ENCODE data around the gene DPYSL5.

Gene DPYSL5

DNA sequence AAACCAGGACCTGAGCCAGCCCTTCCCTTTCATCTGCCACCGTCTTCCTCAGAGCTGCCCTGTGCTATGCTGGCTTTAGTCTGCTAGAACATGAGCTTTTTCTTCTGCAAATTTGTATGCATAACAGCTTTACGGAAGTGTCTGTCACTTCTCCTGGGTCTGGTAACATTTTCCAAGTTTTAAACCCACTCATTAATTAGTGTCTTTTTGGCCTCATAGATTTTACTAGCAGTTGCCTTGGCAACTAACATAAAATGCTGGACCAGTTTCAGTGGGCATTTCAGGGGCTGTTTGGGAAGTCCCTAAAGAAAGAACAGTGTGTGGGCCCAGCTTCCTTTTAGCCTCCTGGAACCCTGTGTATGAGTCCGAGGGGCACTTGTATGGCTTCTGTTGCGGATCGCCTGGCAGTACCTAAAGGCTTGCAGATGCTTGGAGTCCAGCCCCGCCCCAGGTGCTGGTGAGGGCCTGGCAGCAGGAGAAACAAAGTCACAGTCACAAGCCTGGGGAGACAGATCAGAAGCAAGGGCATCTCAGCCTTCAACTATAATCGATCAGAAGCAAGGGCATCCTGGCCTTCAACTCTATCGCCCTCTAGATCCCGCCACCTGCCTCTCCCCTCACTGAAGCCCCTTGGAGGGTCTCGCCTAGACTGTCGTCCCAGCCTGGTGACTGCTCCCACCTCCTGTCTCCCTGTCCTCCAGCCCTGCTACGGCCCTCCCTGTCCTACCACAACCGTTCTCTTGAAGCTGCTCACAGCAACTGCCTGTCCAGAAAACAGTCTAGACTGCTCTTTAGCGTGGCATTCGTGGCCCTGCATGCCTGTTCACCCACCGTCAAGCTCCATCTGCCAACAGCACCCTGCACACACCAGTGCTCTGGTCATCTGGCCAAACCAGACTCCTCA is 85.8 kb downstream of the DPYSL5 start:
- DNase-seq (ENCODE audit: low spot score): no peak

DNA sequence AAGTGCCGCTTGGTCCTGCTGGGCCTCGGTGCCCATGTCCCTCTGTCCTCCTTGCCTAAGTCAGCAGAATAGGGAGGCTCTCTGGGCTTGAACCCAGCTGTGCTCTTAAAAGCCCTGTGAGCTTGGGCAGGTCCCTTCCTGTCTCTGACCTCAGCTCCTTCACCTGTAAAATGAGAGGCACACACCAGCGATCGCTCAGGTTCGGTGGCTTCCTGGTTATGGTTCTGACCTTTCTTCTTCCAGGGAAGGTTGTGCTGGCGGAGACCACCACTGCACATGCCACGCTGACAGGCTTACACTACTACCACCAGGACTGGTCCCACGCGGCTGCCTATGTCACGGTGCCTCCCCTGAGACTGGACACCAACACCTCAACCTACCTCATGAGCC is 86.4 kb downstream of the DPYSL5 start:
- DNase-seq (ENCODE audit: low spot score): no peak

DNA sequence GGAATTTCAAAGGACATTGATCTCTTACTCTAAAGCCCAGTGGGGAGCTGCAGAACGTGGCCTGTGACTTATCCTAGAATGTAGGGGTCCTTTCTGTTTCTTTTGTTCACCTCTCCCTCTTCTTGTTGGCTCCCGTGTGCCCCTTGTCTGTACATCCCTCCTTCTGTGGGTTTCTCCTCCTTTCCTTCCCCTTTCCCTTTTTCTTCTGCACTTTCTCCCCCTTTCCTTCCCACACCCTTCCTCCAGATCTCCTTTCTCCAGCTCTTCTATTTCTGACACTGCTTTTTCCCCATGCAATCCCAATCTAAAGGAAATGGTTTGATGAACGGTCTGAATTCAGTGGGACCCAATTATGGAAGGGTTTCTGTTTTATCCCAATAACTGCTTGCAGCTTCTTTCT is 87.1 kb downstream of the DPYSL5 start:
- DNase-seq (ENCODE audit: low spot score): no peak

DNA sequence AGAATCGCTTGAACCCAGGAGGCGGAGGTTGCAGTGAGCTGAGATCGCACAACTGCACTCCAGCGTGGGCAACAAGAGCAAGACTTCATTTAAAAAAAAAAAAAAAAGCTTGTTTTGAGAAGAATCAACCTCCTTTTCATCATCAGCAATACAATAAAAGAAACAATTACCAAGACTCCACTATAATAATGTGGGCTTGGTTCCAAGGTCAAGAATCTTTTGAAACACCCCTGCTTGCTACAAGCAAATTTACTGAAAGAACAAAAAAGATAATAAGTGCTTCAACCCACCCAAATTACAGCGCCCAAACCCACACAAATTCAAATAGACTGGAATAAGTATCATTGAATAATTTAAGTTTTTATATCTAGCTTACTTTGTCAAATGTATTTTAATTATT is 88.9 kb downstream of the DPYSL5 start:
- no peak for DNase-seq (ENCODE audit: low spot score)

DNA sequence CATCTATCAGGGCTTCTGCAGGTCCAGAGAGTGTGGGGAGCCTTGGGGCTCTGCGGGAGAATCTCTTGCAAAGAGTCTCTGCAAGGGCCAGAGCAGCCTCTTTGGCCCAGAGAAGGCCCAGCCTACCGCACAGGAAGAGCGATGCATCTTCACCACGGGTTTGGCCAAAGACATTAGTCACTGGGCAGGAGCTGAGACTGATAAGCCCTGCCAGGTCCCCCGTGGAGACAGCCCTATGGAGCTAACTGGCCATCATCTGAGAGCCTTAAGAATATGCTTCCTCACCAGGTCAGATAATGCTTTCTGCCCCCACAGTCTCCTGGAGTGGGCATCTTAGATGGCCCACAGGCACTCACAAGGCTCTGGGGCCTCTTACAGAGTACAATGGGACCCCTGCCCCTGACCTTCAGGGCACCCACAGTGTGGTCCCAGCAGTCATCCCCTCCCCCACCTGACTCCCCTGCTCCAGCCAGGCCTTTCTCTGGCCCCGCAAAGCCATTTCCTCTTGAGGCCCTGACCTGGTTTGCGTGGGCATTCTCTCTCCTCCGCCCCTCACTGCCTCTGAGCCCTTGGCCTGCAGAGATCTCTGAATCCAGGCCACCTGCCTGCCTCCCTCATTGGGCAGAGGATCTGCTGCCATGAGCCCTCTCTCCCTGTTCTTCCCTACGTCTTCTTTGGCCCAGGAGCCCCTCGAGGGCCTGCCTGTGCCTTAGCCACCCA is 90.6 kb downstream of the DPYSL5 start:
- DNase-seq (ENCODE audit: low spot score): no peak

DNA sequence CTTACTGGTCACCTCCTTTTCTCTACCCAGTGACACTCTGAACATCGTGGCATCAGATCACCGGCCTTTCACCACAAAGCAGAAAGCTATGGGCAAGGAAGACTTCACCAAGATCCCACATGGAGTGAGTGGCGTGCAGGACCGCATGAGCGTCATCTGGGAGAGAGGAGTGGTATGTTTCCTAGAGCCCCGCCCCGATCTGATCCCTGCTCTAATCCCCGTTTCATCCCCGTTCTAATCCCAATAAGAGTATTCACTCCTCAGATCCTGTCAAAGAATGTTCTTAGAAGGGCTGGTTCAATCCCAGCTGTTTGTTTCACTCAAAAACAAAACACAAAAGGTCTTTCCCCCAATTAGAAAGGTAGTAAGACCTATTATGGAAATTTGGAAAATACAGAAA is 92.1 kb downstream of the DPYSL5 start:
- DNase-seq (ENCODE audit: low spot score): no peak

DNA sequence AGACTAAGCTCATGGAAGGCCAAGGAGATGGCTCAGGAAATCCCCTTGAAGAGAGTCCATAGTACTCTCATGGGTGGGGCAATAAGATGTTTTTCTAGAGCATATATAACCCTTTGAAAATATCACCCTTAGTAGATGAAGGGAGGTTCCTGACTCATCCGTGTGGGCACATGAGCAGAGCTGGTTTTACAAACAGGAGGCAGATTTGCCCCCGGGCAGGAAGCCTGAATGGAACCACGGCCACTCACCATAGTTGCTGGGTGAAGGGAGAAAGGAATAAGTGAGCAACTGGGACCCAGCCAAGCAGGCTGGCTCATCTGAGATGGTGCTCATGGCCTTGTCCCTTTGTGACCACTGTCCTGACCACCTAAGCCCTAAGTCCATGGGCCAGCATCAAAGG is 93.6 kb downstream of the DPYSL5 start:
- DNase-seq (ENCODE audit: low spot score): no peak

DNA sequence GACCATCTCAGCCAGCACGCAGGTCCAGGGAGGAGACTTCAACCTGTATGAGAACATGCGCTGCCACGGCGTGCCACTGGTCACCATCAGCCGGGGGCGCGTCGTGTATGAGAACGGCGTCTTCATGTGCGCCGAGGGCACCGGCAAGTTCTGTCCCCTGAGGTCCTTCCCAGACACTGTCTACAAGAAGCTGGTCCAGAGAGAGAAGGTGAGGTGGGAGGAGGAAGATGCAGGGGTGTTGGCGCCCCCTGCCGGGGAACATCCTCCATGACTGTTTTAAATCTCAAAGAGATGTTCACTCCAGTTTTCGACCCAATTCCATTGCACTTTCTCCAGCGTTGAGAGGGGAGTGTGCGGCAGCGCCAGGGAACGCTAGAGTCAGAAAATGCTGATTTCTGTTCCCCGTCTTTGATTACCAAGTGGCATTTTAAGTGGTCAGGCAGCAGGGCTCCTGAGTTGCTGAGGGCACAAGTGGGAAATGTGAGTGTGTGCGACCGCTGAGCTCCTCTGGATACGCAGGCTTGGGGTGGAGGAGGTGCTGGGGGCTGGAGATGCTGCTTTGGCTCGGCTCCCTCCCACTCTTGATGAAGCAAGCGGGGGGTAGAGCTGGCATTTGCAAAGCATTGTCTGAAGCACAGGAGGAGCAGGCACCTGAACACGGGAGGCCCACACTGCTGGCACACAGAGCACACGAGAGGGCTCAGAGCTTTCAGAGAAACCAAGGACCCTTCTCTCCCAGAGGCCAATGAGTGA is 94.8 kb downstream of the DPYSL5 start:
- DNase-seq (ENCODE audit: low spot score): peak; percentile 51

DNA sequence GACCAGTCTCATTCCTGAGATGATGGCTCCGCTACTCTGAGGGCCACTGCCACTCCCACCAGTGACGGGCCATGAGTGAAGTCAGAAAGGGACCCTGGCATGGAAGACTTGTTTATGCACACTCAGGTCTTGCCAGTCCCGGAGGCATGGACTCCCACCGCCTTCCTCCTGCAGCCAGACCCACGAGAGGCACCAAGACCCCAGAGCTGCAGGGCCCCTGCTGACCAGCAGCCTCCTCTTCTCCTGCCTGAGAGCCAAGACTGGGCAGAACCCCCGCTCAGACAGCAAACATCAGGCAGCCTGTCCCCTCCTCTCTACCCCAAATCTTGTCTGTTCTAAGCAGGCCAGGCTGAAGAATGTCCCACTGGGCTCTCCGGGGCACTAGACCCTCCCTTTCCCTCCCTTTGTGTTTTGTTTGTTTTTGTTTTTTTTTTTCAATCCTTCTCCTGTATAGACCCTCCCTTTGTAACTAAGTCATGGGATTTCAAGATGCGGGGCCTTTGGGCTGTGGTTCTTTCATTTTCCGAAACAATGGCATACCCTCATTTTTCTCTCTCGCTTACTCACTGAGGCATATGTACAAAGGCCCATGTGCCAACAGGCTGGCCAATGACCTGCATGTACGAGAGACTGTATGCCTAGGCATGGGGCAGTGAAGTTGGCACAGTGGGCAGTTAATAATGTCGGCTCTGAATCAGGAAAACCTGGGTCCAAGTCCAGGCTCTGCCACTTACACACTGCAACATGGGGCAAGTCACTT is 98.2 kb downstream of the DPYSL5 start:
- DNase-seq (ENCODE audit: low spot score): no peak

DNA sequence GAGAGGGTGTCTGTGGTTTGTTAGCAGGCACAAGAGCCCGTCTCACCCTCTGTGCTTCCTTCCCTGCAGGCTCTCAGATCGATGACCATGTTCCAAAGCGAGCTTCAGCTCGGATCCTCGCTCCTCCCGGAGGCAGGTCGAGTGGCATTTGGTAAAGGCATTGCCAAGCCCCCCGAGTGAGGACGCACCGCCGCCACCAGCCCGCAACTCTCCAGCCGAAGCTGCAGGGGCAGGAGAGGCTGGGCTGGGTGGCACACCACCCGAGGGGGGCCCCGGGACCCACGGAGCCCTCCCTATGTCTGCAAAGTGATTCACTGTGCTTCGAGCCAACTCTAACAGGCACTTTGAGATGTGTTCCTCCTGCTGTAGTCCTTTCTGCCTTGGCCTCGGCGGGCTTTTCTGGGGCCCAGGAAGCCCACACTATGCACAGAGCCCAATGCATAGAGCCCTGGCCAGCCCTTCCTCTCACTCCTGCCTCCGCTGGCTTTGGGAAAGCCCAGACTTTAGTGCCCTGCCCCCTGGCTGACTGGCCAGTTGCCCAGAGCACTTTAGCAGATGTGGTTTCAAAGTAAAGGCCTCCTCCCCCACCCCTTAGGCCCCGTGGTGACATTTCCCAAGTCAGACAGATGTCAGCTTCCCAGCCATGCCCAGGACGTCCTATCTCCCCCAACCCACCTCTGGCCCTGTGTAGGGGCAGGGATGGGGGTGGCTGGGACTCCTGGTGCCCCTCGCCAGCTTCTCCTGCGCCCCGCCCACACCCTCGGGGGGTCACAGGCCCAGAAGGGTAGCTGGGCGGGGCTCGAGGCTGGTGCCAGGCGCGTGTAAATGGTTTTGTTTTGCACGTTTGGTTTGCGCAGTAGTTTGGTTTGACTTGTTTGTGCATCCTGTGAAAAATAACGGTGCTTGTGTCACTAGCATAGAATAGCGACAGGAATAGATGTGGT is 99.2 kb downstream of the DPYSL5 start:
- DNase-seq (ENCODE audit: low spot score): no peak

DNA sequence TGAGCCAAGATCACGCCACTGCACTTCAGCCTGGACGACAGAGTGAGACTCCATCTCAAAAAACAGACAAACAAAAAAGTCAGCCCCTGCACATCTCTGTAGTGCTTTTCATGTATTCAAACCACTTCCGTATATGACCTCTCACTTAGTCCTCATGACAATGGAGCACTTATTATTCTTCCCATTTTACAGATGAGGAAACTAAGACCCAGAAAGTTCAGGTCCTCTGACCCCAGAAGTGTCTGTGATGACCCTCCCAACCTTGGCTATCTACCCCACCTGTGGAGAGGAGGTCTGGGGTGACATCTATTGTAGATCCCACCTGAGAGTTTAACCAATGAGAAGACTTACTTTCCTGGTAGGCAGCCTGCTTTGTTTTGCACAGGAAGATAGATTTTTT is 100.9 kb downstream of the DPYSL5 start:
- DNase-seq (ENCODE audit: low spot score): no peak

DNA sequence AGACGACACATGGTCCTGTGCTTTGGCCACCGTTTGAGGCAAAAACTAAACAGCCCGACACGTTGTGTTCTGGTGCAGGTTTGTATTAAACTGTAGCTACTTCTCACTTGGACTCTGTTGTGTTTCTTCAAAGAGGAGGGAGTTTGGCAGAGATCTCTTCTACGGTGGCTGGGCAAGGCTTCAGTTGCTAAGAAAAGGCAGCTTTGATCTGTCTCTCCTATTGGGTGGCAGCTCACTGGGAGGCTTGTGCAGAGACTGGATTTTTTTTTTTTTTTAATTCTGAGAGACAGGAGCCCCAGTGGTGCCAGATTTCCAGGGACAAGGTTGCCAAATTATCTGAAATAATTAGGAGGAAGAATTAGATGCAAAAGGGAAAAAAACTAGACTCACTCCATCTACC is 102.3 kb downstream of the DPYSL5 start:
- no peak for DNase-seq (ENCODE audit: low spot score)

DNA sequence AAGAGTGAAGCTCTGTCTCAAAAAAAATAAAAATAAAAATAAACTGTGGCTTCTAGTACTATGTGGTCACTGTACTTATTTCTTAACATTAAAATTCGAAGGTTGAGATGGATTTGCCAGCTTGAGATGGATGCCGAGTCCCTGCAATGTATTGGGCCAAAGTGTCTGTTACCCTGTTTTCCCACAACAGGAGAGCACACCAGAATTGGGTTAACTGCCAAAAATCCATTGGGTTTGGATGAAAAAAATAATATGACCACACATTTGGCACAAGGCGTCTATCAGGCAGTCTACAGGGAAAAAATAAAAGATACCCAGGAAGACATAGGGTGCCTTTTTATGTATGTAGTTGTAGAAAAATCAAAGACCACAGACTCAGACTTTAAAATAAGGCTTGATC is 103.3 kb downstream of the DPYSL5 start:
- DNase-seq (ENCODE audit: low spot score): no peak

DNA sequence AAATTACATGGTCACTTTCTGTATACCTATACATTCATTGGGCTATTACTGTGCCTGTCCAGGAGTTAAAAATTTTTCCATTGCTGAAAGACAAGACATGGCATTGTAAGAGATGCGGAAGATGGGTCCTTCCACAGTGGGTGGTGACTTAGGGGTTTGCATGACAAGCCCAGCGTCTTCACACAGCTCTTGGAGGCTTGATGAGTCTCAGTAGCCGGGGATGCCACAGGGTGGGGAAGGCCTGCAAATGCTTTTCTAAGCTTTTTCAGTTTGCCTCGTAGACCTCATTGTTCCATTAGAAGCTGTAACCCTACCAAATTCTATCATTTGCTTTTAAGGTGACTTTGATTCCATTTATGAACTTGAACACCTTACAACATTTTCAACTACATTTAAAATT is 104.4 kb downstream of the DPYSL5 start:
- DNase-seq (ENCODE audit: low spot score): no peak

DNA sequence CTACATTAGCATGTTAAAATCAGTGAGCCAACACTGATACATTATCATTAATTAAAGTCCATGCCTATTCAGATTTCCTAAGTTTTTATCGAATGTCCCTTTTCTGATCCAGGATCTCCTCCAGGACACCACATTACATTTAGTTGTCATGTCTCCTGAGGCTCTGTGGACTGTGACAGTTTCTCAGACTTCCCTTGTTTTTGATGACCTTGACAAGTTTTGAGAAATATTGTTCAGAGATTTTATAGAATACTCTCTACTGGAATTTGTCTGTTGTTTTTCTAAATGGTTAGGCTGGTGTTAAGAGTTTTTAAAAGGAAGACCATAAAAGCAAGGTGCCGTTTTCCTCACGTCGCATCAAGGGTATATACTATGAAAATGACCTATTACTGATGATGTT is 106.2 kb downstream of the DPYSL5 start:
- DNase-seq (ENCODE audit: low spot score): no peak

DNA sequence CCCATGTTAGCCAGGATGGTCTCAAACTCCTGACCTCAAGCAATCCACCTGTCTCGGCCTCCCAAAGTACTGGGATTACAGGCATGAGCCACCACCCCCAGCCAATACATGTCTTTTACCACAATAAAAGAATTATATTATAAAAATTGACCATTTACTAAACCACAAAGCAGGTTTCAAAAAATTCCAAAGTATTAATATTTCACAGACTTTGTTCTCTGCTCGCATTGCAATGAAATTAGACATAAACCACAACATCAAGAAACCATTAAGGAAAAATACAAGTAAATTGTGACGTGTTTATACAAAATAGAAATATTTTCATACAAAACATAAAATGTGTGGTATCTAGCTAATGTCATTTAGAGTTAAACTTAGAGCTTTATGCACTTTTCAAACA is 109.1 kb downstream of the DPYSL5 start:
- no peak for DNase-seq (ENCODE audit: low spot score)

DNA sequence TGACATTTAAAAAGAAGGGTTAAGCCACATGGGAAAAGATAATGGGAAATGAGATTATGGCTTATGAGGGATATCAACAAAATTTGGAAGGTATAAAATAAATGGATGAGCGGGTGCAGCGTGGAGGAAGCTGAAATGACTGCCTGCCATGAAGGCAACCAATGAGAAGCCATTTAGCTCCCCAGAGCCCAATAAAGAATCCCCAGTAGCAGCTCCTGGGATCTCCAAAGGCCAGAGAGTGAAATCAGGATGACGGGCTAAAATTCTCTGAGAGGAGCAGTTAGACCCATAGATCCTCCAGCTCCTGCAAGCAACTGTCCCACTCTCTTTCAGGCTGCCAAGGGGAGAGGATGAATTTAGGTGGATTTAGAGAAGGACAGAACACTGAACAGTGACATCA is 109.6 kb downstream of the DPYSL5 start:
- DNase-seq (ENCODE audit: low spot score): no peak

DNA sequence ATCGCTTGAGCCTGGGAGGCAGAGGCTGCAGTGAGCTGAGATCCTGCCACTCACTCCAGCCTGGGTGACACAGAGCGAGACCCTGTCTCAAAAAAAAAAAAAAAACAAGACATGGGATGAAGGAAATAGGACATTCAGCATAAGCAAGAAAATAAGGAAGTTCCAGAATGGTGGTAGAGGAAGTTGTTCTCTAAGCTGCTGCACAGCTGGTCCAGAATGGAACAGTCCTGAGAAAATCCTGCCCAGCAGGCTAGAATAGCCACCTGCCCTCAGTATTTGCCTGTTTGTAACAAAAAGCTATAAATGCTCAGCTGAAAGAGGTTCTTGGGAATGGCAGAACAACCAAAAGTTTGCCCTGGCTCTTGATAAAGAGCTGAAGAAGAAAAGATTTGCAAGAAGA is 111.4 kb downstream of the DPYSL5 start:
- no peak for DNase-seq (ENCODE audit: low spot score)

DNA sequence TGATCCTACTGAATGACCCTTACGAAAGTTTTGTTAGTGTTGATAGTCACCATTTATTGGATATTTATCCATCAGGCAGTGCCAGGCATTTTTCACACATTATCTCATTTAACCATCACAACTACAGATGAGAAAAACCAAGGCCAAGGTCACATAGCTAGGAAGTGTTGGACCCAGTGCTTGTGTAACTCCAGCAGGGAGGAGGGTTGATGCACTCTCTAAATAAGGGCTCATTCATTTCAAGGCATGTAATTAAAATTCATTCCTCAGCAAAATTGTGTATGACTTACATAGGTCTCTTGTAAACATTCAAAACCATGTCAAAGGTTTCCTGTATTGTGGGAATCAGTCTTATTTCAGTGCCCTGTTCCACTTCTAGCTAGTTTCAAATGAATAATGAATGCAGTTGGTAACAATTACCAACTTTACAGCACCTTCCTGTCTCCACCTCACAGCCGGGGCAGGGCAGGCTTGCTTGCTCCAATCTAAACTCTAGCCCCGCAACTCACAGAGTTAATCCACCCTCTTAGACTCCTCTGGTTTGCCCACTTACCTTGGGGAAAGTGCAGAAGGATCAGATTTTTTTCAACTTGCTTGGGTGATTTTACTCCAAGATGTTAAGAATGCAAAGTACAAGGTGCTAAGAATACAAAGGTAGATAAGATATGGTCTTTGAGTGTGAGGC is 116.7 kb downstream of the DPYSL5 start:
- DNase-seq (ENCODE audit: low spot score): no peak

DNA sequence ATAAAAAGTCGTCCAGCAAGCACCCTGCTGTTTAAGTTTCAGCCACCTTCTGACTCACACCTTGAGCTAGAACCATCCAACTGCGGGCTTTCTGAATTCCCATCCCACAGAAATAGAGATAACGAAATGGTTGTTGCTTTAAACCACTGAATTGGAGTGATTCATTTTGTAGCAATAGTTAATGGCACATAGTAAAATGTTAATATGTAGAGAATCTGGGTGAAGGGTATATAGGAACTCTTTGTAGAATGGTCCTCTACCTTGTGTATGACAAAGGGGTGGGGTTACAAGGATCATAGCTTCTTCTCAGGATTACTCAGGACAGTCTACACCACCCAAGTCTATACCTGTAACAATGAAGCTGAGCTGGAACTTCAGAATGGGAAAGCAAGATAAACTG is 120.1 kb downstream of the DPYSL5 start:
- peak; percentile 87 for DNase-seq (ENCODE audit: low spot score)

Measured in LoVo (cell line).